ENCODE results near the gene RTP2.

RTP2 gene

GRCh38 chr3:187702507-187703033 lies at the start of gene RTP2:
Gene RTP2 (minus strand): TSS chr3:187702557. CDS start chr3:187702128, 429 bp downstream.
- no peak for DNase-seq

DNA sequence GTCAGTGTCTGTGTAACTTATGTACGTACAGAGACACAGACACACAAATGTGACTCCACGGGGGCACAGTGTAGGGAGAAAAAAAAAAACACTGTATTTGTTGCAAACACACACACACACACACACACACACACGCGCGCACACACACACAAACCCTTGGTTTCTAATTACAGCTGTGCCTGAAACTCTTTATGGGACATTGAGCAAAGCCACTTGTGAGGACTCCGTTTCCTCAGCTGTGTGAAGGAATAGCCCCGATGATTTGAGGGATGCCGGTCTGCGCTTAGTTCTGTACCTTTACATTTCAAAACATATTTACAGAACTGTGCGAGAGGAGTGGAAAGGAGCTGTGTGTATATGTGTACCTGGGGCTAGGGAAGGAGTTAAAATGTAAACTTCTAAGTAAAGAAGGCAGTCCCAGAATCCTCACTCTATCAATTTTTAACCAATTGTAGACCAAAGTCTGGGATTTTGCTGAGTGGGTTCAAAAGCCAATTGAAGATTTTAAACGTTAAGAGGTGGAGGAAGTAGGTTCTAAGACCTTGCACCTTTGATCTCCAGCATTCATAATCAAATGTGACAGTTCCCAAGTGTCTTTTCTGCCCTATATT lies 48.3 kb upstream of the RTP2 start:
- DNase-seq, result no peak

- no peak for DNase-seq
These were observed 47.7 kb upstream of the RTP2 start for GRCh38 chr3:187750006-187750512.

DNA sequence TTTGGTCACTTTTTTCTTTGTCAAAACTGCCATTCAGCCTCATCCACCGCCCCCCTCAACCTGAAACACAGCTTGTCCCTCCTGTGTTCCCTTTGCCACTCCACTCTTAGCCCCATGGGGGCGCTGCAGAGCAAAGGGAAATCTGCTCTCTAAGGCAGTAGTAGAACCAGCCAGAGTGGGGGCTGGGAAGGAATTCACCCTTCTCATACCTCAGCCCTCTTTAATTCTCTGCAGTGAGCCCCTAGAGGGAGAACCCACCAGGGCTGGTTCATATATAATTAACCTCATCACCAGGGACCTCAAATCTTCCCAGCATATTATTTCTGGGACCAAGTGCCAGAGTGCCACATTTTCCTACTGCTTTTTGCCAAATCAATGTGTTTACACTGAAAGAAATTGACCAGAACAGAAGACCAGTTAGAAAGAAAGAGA lies 45.7 kb upstream of the RTP2 start:
- DNase-seq, result peak; percentile 98

DNA sequence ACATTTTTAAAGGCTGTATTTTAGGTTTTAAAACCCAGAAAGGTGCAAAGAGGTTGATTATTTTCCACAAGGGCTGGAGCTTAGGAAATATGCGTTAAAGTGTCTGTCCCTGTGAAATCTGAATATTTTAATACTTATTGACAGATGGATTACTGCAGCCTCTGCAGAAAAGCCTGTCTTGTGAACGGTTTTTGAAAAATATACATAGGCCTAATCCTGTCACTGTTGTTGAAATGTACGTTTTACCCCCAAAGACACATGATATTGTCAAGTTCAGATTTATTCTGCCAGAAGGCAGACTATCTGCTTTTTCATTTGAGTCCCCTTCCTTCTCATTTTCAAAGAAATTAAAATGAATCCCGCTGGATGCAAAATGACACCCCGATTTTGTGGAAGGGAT lies 45.1 kb upstream of the RTP2 start:
- DNase-seq, result no peak

DNA sequence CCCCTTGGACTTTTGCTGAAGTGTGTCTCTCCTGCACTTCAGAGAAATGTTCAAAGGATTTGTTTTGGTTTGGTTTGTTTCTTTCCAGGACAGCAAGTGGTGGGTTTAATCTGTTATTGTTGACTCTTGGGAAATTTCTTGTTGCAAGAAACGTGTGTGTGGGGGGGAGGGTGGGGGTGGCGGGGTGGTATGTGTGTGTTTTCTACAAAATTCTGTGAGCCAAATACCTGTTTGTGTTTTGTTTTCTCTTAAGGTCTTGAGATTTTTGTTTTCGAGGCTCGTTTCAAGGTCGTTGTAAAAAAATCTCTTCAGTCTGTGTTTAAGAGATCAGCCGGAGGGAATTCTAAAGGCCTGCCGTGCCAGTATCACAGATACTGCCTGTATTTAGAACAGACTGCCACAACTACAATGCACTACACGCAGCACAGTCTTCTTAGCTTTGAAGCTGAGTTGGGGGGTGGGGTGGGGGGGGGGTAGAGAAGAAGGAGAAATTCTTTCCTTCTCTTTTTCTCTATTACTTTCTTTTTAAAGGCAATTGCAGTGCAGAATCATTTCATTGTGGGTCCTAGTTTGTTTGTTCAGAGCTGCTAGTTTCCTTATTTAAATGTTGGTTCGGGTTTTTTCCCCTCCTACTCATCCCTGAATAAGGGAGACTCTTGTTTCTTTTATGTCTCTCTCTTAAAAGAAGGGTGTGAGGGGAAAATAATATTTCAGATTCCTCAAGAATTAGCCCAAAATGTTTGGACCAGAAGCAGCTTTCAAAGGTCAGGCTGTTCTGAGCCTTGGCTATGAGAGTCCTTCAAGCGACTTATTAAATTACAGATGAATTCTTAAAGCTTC lies 44.3 kb upstream of the RTP2 start:
- no peak for DNase-seq

DNA sequence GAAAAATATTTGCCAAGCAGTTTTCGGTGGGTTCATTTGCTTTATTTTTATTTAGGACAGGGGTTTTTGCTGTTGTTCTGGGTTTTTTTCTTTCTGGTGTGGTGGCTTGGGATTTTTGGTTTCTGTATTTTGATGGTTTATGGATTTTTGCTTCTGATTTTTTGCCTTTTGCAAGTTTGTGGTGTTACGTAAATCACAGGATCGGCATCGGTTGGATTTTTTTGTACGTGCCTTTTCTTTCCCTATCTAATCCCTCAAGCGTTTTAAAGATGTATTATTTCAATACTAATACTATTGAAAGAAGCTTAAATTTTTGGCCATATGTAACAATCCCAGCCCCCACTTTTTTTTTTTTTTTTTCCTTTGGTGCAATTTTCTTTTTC lies 43.7 kb upstream of the RTP2 start:
- DNase-seq, result no peak

GRCh38 chr3:187745201-187746058 lies 43.1 kb upstream of the RTP2 start, which contains the start of gene BCL6:
Gene BCL6 (minus strand): TSS chr3:187745468. CDS start chr3:187733693, 11,775 bp downstream.
- DNase-seq, result peak; percentile 97

DNA sequence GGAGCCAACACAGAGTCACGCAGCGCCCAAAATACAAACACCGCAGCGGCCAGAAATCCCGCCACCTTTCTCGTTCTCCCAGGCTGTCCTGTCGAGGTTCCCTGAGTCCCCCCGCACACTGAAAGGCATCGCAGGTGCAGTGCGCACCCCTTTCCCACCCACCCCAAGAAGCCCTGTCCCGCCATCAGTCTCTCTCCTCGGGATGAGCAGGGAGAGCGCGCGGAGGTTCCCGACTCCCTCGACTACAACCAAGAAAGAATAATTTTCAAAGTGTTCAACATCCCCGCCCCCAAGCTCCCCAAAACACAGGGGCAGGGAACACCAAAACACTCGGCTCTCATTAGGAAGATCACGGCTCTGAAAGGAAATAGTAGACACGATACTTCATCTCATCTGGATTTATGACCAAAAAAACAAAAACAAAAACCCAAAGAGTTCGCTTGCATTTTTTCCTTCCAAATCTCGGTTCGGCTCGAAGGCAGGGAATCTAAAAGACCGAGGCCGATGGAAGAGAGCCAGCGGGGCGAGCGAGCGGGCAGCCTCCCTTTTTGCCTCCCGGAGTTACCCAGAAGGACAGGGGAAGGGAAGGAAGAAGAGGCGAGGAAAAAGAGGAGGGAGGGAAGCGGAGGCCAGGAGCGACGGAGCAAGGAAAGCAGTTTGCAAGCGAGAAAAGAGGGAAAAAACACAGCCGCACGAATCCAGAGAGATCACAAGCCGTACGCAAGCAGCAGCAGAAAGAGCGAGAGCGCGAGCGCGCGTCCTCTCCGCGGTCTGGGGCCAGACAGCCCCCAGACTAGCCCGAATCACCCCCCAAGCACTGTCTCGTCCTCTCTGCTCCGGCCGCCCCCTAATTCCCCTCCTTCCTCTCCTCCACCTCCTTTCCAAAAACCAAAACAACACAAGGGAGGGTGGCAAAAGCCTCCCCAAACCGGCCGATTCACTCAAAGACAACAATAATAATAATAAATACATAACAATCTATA lies 42.1 kb upstream of the RTP2 start:
- DNase-seq, result peak; percentile 81

DNA sequence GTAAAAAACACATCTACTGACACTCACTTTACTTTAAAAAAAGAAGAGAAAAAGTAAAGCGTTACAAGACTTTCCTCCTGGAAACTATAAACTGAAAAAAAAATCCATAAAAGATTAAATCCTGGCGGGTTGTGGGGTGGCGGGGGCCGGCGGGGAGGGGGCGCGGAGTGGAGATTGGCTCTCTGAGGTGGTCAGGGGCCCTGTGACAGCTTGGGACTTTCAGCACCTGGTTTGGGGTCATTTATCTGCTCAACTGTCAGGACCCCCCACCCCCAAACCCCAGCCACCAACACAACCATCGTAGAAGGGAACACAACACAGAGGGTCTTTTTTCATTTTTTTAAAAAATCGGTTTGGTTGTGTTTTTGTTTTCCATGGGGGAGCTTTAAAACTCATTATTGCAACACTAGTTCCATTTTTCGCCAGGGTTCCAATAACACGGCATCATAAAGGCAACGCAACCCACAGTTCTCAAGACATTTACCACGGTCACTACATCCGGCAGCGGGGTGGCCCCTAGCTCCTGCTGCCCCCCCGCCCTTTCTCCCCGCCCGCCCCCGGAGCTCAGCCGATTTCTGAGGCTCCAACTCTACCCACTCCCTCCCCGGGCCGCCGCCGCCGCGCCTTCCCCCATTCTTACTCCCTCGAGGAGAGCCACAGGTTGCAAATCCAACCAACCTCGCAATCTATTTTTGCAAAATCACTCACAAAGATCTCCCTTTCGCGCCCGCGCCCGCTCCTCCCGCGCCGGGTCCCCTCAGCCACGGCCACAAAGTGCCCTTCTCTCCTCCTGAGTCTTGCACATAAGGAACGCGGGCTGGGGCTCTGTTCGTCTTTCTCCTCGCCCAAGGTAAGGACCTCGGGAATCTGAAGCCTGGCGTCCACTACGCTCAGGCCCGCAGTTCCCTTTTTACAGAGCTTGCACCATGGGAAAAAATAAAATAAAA lies 41.1 kb upstream of the RTP2 start:
- peak; percentile 84 for DNase-seq

GRCh38 chr3:187742351-187743171 lies 40.2 kb upstream of the RTP2 start:
- DNase-seq, result peak; percentile 67

DNA sequence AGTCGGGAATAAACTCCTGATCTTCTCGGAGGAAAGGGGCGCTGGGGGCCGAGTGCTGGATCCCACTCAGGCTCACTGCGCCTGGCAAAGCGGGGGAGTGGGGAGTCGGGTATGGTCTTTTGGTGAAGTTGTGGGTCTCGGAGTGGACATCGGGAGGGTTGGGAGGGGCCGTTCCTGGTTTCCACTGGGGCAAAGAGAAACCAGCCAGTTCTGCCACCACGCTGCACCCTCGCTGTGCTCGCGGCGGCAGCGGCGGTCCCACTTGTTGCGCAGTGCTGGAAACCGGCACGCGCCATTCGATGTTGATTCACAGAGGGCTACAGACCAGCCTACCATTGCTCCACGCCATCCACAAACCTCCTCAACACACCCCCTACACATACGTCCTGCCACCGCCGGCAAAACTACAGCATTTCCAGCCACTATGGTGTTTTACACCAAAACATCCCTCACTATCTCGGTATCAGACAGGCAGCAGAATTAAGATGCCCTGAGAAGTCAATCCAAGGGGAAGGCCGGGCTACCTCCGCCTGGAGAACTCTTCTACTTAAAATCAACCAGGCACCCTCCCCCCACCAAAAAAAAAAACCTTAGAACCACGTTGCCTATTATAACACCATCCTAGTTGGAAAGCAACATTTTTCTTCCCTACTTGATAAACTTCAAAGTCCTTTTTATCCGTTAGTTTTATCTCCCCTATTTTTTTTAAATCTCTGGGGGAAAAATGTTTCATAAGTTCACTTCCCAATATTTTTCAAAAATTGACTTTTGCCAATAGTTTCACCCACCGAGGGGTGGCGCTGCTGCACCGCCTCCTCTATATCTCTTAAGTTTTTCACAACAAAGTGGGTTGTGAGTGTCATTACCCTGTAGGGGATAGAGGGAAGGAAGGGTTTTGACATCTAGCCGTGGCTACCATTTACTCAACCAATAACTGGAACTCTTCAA lies 39.3 kb upstream of the RTP2 start:
- peak; percentile 86 for DNase-seq

- peak; percentile 91 for DNase-seq
These were observed 38.4 kb upstream of the RTP2 start for GRCh38 chr3:187740421-187741399.

- peak; percentile 94 for DNase-seq
These were observed 37.4 kb upstream of the RTP2 start for GRCh38 chr3:187739561-187740332.

- peak; percentile 83 for DNase-seq
These were observed 36.8 kb upstream of the RTP2 start for GRCh38 chr3:187739094-187739560.
